Right lobe of liver (tissue), 4 donors: ENCODE data around the gene SYNGR4.

ENCODE experiments used
- POLR2A ChIP-seq: fragments of 450-650 bp; IDR thresholded peaks from one replicate; pipeline ENCODE4 v1.6.1; 2017; ENCODE audit warnings: antibody characterized with exemption, mild to moderate bottlenecking
- TF ChIP-seq, protein P1 (sequence below), 4 donors: fragments of 200-600 bp in 3 of 4; fragments of 450-650 bp in 1 of 4; IDR thresholded peaks; one replicate each; pipeline versions ENCODE4 v1.5.1 to v1.8.0; 2016 to 2022; ENCODE audit warnings: antibody characterized with exemption in 4 of 4, mild to moderate bottlenecking in 2 of 4
- donor health status: DM: no; HTN: no; CAD: no.
- donor health status: DM: no; HTN: no; CAD: no.
- donor health status: DM: no; HTN: yes; CAD: no.

DNA sequence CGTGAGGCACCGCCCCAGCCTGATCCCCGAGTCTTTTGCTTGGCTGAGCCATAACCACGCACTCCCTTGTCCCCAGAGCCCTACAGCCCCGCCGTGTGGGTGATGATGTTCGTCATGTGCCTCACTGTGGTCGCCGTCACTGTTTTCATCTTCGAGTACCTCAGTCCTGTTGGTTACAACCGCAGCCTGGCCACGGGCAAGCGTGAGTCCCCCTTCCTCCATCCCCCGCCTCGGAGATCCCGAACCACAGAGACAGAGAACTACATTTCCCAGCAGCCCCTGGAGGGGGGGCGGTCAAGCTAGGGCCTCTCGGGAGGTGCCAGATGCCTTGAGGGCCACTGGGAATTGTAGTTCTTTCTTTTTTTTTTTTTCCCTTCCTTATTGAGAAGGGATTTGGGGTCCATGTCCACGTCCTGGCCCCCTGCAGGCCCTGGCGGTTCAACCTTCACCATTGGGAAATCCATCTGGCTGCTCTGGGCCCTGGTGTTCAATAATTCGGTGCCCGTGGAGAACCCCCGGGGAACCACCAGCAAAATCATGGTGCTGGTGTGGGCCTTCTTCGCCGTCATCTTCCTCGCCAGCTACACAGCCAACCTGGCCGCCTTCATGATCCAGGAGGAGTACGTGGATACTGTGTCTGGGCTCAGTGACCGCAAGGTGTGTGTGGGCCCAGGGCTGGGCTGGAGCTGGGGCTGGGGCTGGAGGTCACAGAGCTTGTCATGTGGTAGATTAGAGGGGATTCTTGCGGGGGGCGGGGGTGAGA lies 55.2 kb downstream of the SYNGR4 start:
- TF ChIP-seq, protein P1, sequence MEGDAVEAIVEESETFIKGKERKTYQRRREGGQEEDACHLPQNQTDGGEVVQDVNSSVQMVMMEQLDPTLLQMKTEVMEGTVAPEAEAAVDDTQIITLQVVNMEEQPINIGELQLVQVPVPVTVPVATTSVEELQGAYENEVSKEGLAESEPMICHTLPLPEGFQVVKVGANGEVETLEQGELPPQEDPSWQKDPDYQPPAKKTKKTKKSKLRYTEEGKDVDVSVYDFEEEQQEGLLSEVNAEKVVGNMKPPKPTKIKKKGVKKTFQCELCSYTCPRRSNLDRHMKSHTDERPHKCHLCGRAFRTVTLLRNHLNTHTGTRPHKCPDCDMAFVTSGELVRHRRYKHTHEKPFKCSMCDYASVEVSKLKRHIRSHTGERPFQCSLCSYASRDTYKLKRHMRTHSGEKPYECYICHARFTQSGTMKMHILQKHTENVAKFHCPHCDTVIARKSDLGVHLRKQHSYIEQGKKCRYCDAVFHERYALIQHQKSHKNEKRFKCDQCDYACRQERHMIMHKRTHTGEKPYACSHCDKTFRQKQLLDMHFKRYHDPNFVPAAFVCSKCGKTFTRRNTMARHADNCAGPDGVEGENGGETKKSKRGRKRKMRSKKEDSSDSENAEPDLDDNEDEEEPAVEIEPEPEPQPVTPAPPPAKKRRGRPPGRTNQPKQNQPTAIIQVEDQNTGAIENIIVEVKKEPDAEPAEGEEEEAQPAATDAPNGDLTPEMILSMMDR (IDR thresholded peaks at IDR 0.05) = no peak
- no peak for TF ChIP-seq POLR2A
